Spinal cord (tissue), 10 donors: ENCODE measurements around the gene FAM114A2. TPM values are rescaled to one million over a fixed set of nuclear protein-coding genes. Genes with fewer than 3 reads are reported as not detected.
A peak's percentile ranks its signal among the peaks of the same experiment; 100 is the strongest.
"Not testable (repeated sequence)": the region's sequence is repeated elsewhere in the genome, so short reads cannot be mapped to it uniquely, and the experiment has no call there.

Experiments used
- DNase-seq, 6 donors: peaks; one replicate each; pipeline versions ENCODE4 v3.0.0 to v3.0.0-alpha.2; 2013 to 2015; ENCODE audit warnings: low spot score in 6 of 6, low read depth in 4 of 6
- H3K27ac ChIP-seq: one replicate; pipeline ENCODE4 v1.5.1; 2013; ENCODE audit warnings: low read depth, low read length, control low read depth
- H3K27me3 ChIP-seq: one replicate; pipeline ENCODE4 v1.6.1; 2013; ENCODE audit warnings: low read length; ENCODE audit not compliant: control insufficient read depth, insufficient read depth
- H3K36me3 ChIP-seq: one replicate; pipeline ENCODE4 v1.6.1; 2013; ENCODE audit warnings: low read length; ENCODE audit not compliant: control insufficient read depth, insufficient read depth
- H3K4me1 ChIP-seq: one replicate; pipeline ENCODE4 v1.6.1; 2013; ENCODE audit warnings: low read length; ENCODE audit not compliant: control insufficient read depth, insufficient read depth
- H3K4me3 ChIP-seq: one replicate; pipeline ENCODE4 v1.5.1; 2013; ENCODE audit warnings: low read depth, low read length, control low read depth
- H3K9me3 ChIP-seq: one replicate; pipeline ENCODE4 v1.6.1; 2013; ENCODE audit warnings: low read length; ENCODE audit not compliant: control insufficient read depth, insufficient read depth
- WGBS: methylation state at CpG from one replicate; pipeline ENCODE4 v1.1.5; 2013; ENCODE audit warnings: missing lambda C conversion rate; ENCODE audit not compliant: insufficient coverage; 5-methylcytosine and 5-hydroxymethylcytosine counted together
- polyA plus RNA-seq, 2 donors: library from polyadenylated mRNA; unstranded; fragments of 120-200 nt; gene quantifications; one replicate each; pipeline ENCODE4 v1.2.1, GENCODE V29; 2013; ENCODE audit not compliant: insufficient read length in 2 of 2
- total RNA-seq, 2 donors: library from RNA; depleted of rRNA in 1 of 2; stranded (reverse); fragments of 120-200 nt in 1 of 2; fragments of >200 nt in 1 of 2; gene quantifications; one replicate each; pipeline versions ENCODE4 v1.2.3 to v1.2.4, GENCODE V29; 2013 to 2014
- donor health status: healthy.

Gene FAM114A2
- total and polyA plus RNA-seq, 4 donors, result 16.4 to 54.3 (median 27.1) TPM

GRCh38 chr5:154072414-154073171 lies 33.9 kb upstream of the FAM114A2 start:
- H3K9me3 ChIP-seq, result no peaks in the 10 kb centered on the region
- peak; percentile 69 to 95 (median 79) for DNase-seq
- no peaks in the 10 kb centered on the region for H3K27me3 ChIP-seq
- H3K36me3 ChIP-seq, result no peaks in the 10 kb centered on the region
- WGBS, result 14% methylated on average over 14 of the region's 18 CpGs
- H3K4me1 ChIP-seq, result peaks cover 10% of the 10 kb centered on the region
- no peak overlapping the region for H3K27ac ChIP-seq
- no peak overlapping the region for H3K4me3 ChIP-seq

GRCh38 chr5:154071799-154072413 lies 33.2 kb upstream of the FAM114A2 start:
- Histone ChIP-seq H3K9me3 (no peaks in the 10 kb centered on the region), H3K27me3 (no peaks in the 10 kb centered on the region), H3K36me3 (no peaks in the 10 kb centered on the region), H3K4me1 (peaks cover 10% of the 10 kb centered on the region), H3K4me3 (no peak overlapping the region), H3K27ac (no peak overlapping the region)
- 70% methylated on average over 2 of the region's 2 CpGs for WGBS
- no peak for DNase-seq

- not testable (repeated sequence) for H3K27me3 ChIP-seq, DNase-seq, H3K4me3 ChIP-seq, H3K27ac ChIP-seq, H3K4me1 ChIP-seq, H3K36me3 ChIP-seq, H3K9me3 ChIP-seq
- 85% methylated on average over 5 of the region's 5 CpGs for WGBS
Measured at GRCh38 chr5:154069854-154070253, 31.1 kb upstream of the FAM114A2 start.

GRCh38 chr5:154065971-154066370 lies 27.3 kb upstream of the FAM114A2 start:
- Histone ChIP-seq H3K27me3 (no peaks in the 10 kb centered on the region), H3K4me3 (no peak overlapping the region), H3K36me3 (no peaks in the 10 kb centered on the region), H3K9me3 (no peaks in the 10 kb centered on the region), H3K4me1 (no peaks in the 10 kb centered on the region), H3K27ac (no peak overlapping the region)
- peak in 1 of 6 donors; percentile 94 for DNase-seq

GRCh38 chr5:154063372-154063771 lies 24.7 kb upstream of the FAM114A2 start:
- H3K4me3 ChIP-seq, result no peak overlapping the region
- no peaks in the 10 kb centered on the region for H3K27me3 ChIP-seq
- no peak overlapping the region for H3K27ac ChIP-seq
- DNase-seq, result no peak
- no peaks in the 10 kb centered on the region for H3K36me3 ChIP-seq
- no peaks in the 10 kb centered on the region for H3K9me3 ChIP-seq
- no peaks in the 10 kb centered on the region for H3K4me1 ChIP-seq

GRCh38 chr5:154060606-154061005 lies 21.9 kb upstream of the FAM114A2 start:
- Histone ChIP-seq H3K36me3 (no peaks in the 10 kb centered on the region), H3K9me3 (no peaks in the 10 kb centered on the region), H3K27ac (no peak overlapping the region), H3K4me3 (no peak overlapping the region), H3K4me1 (no peaks in the 10 kb centered on the region), H3K27me3 (no peaks in the 10 kb centered on the region)
- peak in 1 of 6 donors; percentile 80 for DNase-seq
- WGBS, result 58% methylated on average over 3 of the region's 3 CpGs

GRCh38 chr5:154059583-154059982 lies 20.9 kb upstream of the FAM114A2 start:
- no peaks in the 10 kb centered on the region for H3K27me3 ChIP-seq
- no peak for DNase-seq
- no peaks in the 10 kb centered on the region for H3K4me1 ChIP-seq
- no peaks in the 10 kb centered on the region for H3K36me3 ChIP-seq
- H3K9me3 ChIP-seq, result no peaks in the 10 kb centered on the region
- WGBS, result 100% methylated on average over 3 of the region's 4 CpGs
- no peak overlapping the region for H3K4me3 ChIP-seq
- no peak overlapping the region for H3K27ac ChIP-seq

GRCh38 chr5:154059039-154059430 lies 20.3 kb upstream of the FAM114A2 start:
- Histone ChIP-seq H3K4me3 (no peak overlapping the region), H3K4me1 (no peaks in the 10 kb centered on the region), H3K27me3 (no peaks in the 10 kb centered on the region), H3K27ac (no peak overlapping the region), H3K9me3 (no peaks in the 10 kb centered on the region), H3K36me3 (no peaks in the 10 kb centered on the region)
- 57% methylated on average over 5 of the region's 6 CpGs for WGBS
- no peak for DNase-seq

- Histone ChIP-seq H3K4me3 (no peak overlapping the region), H3K27ac (no peak overlapping the region), H3K4me1 (no peaks in the 10 kb centered on the region), H3K36me3 (no peaks in the 10 kb centered on the region), H3K27me3 (no peaks in the 10 kb centered on the region), H3K9me3 (no peaks in the 10 kb centered on the region)
- 83% methylated on average over 3 of the region's 10 CpGs for WGBS
- DNase-seq, result no peak
Measured at GRCh38 chr5:154058055-154059038, 19.6 kb upstream of the FAM114A2 start.
